ENCODE data around the gene PBX3. TPM values are rescaled to one million over a fixed set of nuclear protein-coding genes. Genes with fewer than 3 reads are reported as not detected.

Gene PBX3
- total RNA-seq, 1 donor from 2014 or later: 37.6 TPM

DNA sequence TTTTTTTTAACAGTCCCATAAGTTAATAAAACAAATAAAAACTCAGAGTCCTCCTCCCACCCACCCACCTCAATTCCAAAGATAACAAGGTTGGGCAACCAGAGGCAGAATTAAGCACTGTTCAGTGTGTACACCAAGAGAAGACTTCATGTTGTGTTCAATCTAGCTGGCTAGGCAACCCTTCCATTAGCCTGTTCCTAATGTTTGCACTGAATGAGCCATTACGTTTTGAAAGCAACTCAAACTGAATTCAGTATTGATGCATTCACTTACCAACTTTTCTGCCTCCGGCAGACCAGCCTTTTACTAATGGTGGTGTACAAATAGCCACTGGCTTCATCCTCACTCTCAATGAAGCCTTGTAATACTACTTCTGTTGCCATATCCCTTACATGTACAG is 47.5 kb downstream of the PBX3 start:
- Mint-ChIP-seq H3K27me3 (ENCODE audit: unreplicated experiment) (no peaks in the 10 kb centered on the region), H3K36me3 (ENCODE audit: low read depth, unreplicated experiment) (no peaks in the 10 kb centered on the region), H3K4me1 (ENCODE audit: unreplicated experiment) (peaks cover 3% of the 10 kb centered on the region), H3K9me3 (ENCODE audit: unreplicated experiment) (no peaks in the 10 kb centered on the region), H3K4me3 (ENCODE audit: unreplicated experiment) (no peak overlapping the region), H3K27ac (ENCODE audit: unreplicated experiment) (no peak overlapping the region)
- TF ChIP-seq, protein P1, sequence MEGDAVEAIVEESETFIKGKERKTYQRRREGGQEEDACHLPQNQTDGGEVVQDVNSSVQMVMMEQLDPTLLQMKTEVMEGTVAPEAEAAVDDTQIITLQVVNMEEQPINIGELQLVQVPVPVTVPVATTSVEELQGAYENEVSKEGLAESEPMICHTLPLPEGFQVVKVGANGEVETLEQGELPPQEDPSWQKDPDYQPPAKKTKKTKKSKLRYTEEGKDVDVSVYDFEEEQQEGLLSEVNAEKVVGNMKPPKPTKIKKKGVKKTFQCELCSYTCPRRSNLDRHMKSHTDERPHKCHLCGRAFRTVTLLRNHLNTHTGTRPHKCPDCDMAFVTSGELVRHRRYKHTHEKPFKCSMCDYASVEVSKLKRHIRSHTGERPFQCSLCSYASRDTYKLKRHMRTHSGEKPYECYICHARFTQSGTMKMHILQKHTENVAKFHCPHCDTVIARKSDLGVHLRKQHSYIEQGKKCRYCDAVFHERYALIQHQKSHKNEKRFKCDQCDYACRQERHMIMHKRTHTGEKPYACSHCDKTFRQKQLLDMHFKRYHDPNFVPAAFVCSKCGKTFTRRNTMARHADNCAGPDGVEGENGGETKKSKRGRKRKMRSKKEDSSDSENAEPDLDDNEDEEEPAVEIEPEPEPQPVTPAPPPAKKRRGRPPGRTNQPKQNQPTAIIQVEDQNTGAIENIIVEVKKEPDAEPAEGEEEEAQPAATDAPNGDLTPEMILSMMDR (IDR thresholded peaks at IDR 0.05; ENCODE audit: unreplicated experiment): no peak
- DNase-seq (ENCODE audit: low spot score): no peak

DNA sequence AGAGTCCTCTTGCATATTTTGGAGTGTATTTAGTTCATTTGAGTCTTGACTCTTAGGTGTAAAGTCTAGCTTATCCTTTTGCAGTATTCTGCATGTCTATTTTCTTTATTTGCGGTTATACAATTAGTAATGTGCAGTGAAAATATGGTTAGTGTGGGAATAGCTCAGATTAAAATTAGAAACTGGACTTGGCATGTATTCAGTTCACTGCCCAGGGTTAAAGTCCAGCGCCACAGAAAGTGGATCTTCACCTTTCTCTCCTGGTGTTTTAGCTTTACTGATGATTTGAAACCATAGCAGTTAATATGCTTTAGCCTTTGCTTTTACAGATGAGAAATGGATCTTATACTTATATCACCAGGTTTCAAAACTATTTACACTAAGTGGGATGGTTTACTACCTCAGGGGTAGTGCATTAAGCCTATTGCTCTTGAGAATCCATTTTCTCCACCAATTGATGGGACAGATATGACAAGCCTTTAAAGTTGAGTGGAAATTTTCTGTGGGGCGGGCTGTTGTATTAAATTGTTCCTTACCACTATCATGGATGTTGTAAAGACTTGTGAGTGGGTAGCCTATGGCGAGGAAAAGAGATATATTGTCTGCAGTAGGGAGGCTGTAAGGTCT is 48.9 kb downstream of the PBX3 start:
- no peak overlapping the region for H3K4me3 Mint-ChIP-seq (ENCODE audit: unreplicated experiment)
- H3K9me3 Mint-ChIP-seq (ENCODE audit: unreplicated experiment): no peaks in the 10 kb centered on the region
- peaks cover 3% of the 10 kb centered on the region for H3K4me1 Mint-ChIP-seq (ENCODE audit: unreplicated experiment)
- DNase-seq (ENCODE audit: low spot score): no peak
- H3K27me3 Mint-ChIP-seq (ENCODE audit: unreplicated experiment): no peaks in the 10 kb centered on the region
- TF ChIP-seq, protein P1 (IDR thresholded peaks at IDR 0.05; ENCODE audit: unreplicated experiment): no peak
- no peak overlapping the region for H3K27ac Mint-ChIP-seq (ENCODE audit: unreplicated experiment)
- no peaks in the 10 kb centered on the region for H3K36me3 Mint-ChIP-seq (ENCODE audit: low read depth, unreplicated experiment)

- Mint-ChIP-seq H3K4me1 (ENCODE audit: unreplicated experiment) (no peaks in the 10 kb centered on the region), H3K27me3 (ENCODE audit: unreplicated experiment) (no peaks in the 10 kb centered on the region), H3K4me3 (ENCODE audit: unreplicated experiment) (no peak overlapping the region), H3K9me3 (ENCODE audit: unreplicated experiment) (no peaks in the 10 kb centered on the region), H3K36me3 (ENCODE audit: low read depth, unreplicated experiment) (no peaks in the 10 kb centered on the region), H3K27ac (ENCODE audit: unreplicated experiment) (no peak overlapping the region)
- no peak for DNase-seq (ENCODE audit: low spot score)
- TF ChIP-seq, protein P1 (IDR thresholded peaks at IDR 0.05; ENCODE audit: unreplicated experiment): no peak
Measured at GRCh38 chr9:125797930-125798329, 50.8 kb downstream of the PBX3 start.

- H3K27me3 Mint-ChIP-seq (ENCODE audit: unreplicated experiment): no peaks in the 10 kb centered on the region
- no peak overlapping the region for H3K27ac Mint-ChIP-seq (ENCODE audit: unreplicated experiment)
- no peaks in the 10 kb centered on the region for H3K9me3 Mint-ChIP-seq (ENCODE audit: unreplicated experiment)
- H3K4me3 Mint-ChIP-seq (ENCODE audit: unreplicated experiment): no peak overlapping the region
- H3K4me1 Mint-ChIP-seq (ENCODE audit: unreplicated experiment): no peaks in the 10 kb centered on the region
- H3K36me3 Mint-ChIP-seq (ENCODE audit: low read depth, unreplicated experiment): no peaks in the 10 kb centered on the region
- TF ChIP-seq, protein P1 (IDR thresholded peaks at IDR 0.05; ENCODE audit: unreplicated experiment): no peak
- no peak for DNase-seq (ENCODE audit: low spot score)
Measured at GRCh38 chr9:125803526-125803925, 56.4 kb downstream of the PBX3 start.

GRCh38 chr9:125805057-125805456 is 57.9 kb downstream of the PBX3 start:
- no peaks in the 10 kb centered on the region for H3K27me3 Mint-ChIP-seq (ENCODE audit: unreplicated experiment)
- no peaks in the 10 kb centered on the region for H3K36me3 Mint-ChIP-seq (ENCODE audit: low read depth, unreplicated experiment)
- no peak overlapping the region for H3K4me3 Mint-ChIP-seq (ENCODE audit: unreplicated experiment)
- H3K9me3 Mint-ChIP-seq (ENCODE audit: unreplicated experiment): no peaks in the 10 kb centered on the region
- no peaks in the 10 kb centered on the region for H3K4me1 Mint-ChIP-seq (ENCODE audit: unreplicated experiment)
- no peak for DNase-seq (ENCODE audit: low spot score)
- TF ChIP-seq, protein P1 (IDR thresholded peaks at IDR 0.05; ENCODE audit: unreplicated experiment): no peak
- no peak overlapping the region for H3K27ac Mint-ChIP-seq (ENCODE audit: unreplicated experiment)

Data from endothelial cell (in vitro differentiated cells).